Measurements from ENCODE around the gene CLMN.

Gene CLMN

GRCh38 chr14:95319312-95320077, at the start of gene CLMN:
TSS of gene CLMN (minus strand) at chr14:95319908. CDS start at chr14:95319792, 116 bp downstream.
- no peak for TF ChIP-seq CTCF (conservative IDR thresholded peaks at IDR 0.05; ENCODE audit: low read depth, low read length)
- DNase-seq (ENCODE audit: low read depth): no peak
- H3K4me3 ChIP-seq (ENCODE audit: low read length): peak within 1 kb of the TSS; percentile 52

- no peak overlapping the region for H3K4me3 ChIP-seq (ENCODE audit: low read length)
- no peak for TF ChIP-seq CTCF (conservative IDR thresholded peaks at IDR 0.05; ENCODE audit: low read depth, low read length)
- no peak for DNase-seq (ENCODE audit: low read depth)
Measured at GRCh38 chr14:95365401-95365800, 45.7 kb upstream of the CLMN start.

GRCh38 chr14:95364481-95365209, 44.9 kb upstream of the CLMN start:
- no peak for DNase-seq (ENCODE audit: low read depth)
- TF ChIP-seq CTCF (conservative IDR thresholded peaks at IDR 0.05; ENCODE audit: low read depth, low read length): no peak
- H3K4me3 ChIP-seq (ENCODE audit: low read length): no peak overlapping the region

GRCh38 chr14:95363468-95363954, 43.8 kb upstream of the CLMN start:
- TF ChIP-seq CTCF (conservative IDR thresholded peaks at IDR 0.05; ENCODE audit: low read depth, low read length): no peak
- H3K4me3 ChIP-seq (ENCODE audit: low read length): no peak overlapping the region
- DNase-seq (ENCODE audit: low read depth): no peak

- H3K4me3 ChIP-seq (ENCODE audit: low read length): no peak overlapping the region
- TF ChIP-seq CTCF (conservative IDR thresholded peaks at IDR 0.05; ENCODE audit: low read depth, low read length): no peak
- DNase-seq (ENCODE audit: low read depth): no peak
Measured at GRCh38 chr14:95362138-95362494, 42.4 kb upstream of the CLMN start.

GRCh38 chr14:95361373-95362137, 41.8 kb upstream of the CLMN start:
- H3K4me3 ChIP-seq (ENCODE audit: low read length): no peak overlapping the region
- no peak for DNase-seq (ENCODE audit: low read depth)
- TF ChIP-seq CTCF (conservative IDR thresholded peaks at IDR 0.05; ENCODE audit: low read depth, low read length): peak; percentile 56
